GM21576 (cell line): Measurements from ENCODE around the gene ARHGAP26.
A peak's percentile ranks its signal among the peaks of the same experiment; 100 is the strongest.

ENCODE experiments used
- ATAC-seq: cut with Tn5 transposase; IDR thresholded peaks from one replicate; pipeline ENCODE4 v1.9.1; 2021; ENCODE audit warnings: mild to moderate bottlenecking, moderate library complexity; ENCODE audit not compliant: unreplicated experiment

The ARHGAP26 gene

DNA sequence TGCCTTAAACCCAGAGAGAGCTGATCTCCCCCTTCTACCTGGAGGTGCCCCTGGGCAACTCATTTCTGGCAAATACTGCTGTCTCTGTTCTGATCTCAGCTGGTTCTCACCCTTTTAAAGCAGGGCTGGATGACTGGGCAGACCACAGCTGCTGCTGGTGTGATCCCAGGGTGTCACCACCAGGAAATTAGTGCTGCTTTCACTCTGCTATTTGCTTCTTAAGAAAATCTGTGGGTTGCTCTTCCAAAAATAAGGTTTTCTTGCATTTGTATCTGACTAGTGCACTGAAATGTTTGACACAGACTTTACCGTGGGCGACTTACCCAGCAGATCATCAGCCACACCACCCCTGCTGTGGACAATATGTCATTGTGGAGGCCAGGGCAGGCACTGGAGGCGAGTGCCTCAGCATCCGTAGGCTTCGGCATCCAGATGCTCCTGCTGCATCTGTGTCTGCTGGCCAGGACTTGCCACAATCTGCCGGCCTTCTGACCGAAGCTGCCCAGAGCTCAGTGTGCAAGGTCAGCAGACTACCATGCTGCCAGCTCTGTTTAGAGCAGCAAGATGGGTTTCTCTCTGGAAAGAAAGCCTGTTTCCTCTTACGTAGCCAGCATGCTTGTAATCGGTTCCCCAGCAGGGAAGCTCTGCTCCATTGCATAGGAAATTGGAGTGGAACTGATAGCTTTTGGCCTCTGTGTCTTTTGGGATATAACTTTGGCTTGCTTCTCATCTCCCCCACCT is 13.6 kb downstream of the ARHGAP26 start:
- peak; percentile 80 for ATAC-seq

DNA sequence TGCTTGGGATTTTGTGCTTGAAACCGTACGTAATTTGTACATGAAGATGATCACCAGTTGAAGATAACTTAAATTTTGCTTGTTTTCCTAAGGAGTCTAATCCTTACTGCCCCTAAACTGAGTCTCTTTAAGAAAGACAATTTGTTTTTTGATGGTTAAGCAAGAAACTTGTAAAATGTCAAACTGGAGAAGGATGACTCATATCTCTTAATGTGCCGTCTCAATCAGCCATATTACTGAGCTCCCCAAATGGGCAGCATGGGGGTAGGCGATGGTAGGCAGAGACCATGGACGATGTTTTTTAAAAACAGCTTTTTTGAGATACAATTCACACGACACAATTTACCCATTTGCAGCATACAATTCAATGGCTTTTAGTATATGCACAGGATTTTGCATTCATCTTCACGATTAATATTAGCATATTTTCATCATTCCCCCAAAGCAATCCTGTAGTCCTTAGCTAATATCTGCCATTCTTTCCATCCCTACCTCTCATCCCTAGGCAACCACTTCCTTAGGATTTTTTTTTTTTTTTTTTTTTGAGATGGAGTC is 14.3 kb downstream of the ARHGAP26 start:
- ATAC-seq = no peak

DNA sequence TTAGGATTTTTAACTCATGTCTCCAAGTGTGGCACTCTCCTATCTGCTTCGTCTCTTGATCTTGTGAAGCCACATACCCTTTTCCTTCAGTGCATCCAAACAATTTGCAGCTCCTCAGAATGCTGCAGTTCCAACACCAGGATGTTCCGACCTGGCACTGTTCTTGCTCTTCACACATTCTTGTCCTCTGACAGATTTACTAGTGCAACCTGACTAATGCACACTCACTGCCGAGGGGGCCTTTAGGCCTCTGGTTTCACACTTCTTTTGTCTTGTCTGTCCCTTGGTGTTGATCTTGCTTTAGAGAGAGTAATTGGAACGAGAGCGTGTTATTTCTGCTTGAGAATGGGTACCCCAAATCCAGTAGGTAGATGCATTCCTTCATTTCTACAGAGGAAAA is 15.0 kb downstream of the ARHGAP26 start:
- no peak for ATAC-seq

DNA sequence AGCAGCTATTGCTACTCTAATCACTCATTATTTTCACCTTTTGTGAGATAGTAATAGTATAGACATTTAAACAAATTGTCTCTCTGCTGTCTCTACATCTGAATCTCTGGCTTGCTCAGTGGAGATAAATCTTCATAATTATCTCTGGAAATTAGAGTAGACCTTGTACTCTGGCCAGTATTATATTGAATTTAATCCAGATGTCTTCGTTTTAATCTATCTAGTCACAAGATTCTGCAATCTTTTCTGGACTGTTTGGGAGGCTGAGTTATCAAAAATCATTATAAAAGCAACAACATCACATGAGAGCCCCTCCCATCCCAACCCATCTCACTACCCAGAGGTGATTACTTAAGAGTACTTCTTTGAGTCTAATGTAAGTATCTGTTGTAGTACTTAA is 19.0 kb downstream of the ARHGAP26 start:
- no peak for ATAC-seq

DNA sequence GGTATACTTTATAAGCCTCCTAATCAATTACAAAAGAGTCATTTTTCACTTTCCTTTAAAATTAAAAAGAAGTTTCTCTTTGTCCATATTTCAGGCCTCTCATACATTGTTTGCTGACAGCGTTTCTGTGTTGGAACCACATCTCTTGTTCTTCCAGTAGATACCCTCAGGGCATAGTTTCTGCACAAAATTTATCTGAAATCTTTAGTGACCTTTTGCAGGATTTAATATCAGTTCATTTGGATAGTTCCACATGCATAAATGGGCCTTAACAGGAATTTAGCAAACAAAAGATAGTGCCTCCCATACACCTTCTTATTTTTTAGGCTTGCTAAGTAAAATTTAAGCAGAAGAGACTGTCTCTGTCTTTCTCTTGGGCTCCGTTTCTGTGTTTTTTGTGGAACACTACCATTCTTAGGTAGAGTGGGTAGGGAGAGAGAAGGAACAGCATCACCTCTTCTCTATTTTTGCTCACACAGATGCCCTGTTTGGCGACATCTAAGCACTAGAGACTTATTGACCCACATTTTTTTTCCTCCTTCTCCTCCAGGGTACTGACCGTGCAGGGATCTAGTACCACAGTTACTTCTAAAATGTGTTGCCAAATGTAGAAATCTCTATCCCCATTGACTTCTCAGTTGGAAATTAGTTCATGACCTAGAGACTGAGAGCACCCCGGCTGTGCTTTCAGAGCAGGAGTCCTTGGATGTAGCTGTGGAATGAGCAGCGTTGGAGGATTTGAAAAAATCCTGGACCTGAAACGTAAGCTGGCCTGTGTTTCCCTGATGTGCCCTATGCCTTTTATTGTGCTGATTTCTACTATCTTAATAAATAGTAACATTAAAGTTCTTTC is 22.1 kb downstream of the ARHGAP26 start:
- no peak for ATAC-seq

DNA sequence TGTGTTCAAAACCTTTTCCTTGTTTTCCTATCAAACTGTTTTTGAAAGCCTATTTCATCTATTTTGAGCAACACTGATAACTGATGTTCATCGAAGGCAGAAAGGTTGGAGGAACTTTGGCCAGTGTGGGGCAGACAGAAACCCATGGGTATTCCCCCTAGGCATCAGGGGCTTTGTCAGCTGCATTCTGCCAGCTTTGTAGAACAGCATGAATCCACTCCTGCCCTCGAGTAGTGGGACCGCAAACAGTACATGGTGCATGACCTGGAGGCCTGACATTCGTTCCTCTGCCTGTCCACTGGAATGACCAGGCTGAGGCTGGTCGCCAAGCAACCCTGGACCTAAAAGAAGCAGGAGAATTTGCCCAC is 22.7 kb downstream of the ARHGAP26 start:
- no peak for ATAC-seq

DNA sequence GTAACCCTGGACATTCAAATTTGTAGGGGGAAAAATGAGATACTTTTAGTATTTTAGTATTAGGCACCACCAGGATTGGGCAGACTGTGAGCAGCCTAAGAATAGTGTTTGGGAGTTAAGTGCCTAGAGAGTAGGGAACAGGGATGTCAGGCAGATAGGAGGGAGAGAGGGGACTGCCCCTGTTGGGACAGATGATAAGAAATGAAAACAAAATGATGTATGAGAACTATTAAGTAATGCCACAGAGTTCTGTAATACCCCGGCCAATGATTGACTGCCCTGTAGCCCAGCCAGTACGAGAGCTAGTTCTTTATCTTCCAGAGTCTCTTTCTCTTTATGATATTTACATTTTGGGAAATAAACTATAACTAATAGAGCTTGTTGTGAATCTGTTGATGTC is 24.4 kb downstream of the ARHGAP26 start:
- ATAC-seq = no peak

DNA sequence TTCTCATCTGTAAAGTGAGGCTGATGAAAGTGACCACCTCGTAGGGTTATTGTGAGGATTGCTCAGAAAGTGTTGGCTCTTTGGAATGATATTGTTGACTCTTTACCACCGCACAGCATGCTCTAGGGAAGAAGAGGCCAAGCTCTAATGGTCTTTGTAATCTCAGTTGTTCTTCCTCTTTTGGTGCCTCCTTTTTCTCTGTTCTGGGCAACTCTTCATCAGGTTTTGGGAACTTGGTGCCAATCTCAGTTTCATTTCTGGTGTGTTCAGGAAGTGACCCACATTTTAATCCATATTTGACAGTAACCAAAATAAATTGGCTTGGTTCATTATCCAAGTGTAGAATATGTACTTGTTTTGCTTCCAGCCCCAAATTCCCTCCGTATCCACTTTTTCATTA is 25.1 kb downstream of the ARHGAP26 start:
- ATAC-seq = no peak

DNA sequence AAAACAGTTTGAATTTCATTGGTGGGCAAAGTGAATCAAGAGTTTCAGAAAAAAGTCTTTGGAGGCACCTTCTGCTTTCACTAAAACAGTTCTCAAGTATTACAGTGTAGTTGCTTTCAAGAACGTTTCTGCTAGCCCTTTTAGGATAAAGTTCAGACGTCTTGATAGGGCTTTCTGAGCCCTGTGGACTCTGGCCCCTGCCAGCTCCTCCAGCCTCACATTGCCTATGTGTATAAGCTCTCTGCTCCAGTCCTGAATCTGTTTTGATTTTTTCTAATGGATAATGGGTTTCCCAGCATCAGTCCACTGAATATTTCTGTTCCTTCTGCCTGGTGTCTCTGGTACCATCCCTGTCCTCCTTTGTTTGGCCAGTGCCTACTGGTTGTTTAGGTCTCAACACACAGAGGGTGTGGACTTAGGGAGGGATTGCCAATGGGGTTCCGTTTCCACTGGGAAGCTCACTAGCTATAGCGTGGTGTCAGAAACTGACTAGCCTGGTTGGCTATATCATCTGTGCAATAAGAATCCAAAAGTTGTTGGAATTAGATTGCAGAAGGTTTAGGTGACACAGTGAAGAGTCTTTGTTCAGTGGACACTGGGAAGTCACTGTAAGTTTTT is 26.4 kb downstream of the ARHGAP26 start:
- no peak for ATAC-seq

DNA sequence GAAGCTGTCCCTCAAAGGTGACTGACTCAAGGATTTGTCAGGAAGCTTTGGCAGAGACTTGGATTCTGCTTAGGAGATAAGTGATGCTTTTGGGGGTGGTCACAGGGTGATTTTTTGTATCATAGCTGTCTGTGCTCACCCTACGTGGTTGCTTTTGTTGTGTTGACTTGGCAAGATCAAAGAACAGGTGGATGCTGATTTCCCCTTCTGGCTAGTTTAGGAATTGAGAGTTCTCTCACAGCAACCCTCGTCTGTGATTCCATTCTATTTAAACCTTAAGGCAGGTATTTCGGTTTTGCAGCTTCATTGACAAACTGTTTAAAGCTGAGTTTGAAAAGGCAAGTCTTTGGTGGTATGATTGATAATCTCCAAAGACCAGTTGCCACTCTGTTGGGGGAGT is 27.2 kb downstream of the ARHGAP26 start:
- no peak for ATAC-seq

DNA sequence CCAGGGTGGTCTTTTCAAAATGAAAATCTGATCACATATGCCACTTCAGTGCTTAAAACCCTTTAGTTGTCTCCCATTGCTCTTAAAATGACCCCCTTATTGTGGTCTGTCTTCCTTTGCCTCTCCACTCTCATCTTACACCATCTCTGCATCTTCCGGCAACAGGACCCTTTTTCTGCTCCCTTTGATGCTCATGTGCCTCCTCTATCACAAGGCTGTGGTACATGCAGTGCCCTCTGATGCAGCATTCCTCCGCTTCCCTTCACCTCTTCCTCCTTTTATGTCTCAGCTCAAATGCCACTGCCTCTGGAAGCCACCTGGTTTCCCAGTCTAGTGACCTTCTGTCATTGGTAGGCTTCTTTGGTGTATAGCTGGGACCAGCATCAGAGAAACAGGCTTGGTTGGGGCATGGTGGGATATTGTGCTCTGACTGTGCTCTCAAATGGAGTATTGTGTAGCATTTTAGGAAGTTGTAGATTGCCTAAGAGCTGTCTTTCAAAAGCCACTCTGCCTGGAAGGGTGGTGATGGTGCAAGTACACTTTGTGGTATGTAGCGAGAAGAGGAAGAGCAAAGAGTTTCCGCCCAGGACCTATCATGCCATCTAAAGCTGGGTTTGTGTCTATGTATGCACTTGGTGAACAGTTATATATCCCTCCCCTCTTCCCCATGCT is 28.1 kb downstream of the ARHGAP26 start:
- ATAC-seq = no peak

DNA sequence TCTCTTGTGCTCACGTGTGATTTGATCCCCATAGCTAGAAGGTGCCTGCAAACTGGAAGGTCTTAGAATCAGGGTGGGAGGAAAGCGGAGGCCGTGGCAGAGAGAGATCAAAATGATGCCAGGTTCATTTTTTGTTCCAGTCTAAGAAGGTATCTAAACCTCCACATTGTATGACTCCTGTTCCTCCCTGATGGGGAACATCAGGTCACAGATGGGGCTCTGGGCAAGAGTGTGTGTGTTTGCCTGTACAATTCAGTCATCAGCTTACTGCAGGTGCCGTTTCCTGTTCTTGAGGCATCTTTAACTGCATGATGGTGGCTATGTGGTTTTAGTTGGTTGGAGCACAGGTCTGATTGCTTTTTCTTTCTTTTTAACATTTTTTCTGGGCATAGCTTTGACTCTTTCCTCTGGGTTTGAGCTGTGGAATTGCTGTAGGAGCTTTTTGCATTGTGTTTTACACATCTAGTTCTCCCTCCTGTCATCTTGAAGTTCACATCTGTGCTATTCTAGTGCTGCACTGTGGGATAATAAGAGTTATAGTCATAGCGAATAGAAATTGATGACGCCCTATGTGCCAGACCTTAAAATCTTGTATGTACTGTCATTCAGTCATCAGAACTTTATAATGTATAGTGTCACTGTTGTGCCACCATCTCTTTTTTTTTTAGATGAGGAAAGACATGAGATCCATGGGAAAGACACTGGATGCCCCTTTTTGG is 30.8 kb downstream of the ARHGAP26 start:
- ATAC-seq = peak; percentile 94

DNA sequence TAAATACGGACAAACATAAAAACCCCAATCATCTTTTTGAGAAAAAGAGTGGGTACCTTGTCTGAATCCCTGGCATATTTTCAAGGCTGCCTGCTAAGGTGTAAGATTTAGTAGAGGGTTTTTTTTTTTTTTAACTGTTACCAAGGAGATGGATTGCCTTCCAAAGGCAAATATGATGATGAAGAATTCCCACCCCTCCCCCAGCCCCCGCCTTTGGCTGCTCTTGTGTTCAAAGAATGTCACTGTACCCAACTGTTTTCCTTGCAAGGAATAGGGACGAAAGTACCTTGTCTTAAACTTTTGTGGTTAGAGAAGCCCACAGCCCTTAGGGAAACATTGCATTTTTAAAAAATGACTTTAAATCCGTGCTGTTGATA is 31.3 kb downstream of the ARHGAP26 start:
- ATAC-seq = no peak

DNA sequence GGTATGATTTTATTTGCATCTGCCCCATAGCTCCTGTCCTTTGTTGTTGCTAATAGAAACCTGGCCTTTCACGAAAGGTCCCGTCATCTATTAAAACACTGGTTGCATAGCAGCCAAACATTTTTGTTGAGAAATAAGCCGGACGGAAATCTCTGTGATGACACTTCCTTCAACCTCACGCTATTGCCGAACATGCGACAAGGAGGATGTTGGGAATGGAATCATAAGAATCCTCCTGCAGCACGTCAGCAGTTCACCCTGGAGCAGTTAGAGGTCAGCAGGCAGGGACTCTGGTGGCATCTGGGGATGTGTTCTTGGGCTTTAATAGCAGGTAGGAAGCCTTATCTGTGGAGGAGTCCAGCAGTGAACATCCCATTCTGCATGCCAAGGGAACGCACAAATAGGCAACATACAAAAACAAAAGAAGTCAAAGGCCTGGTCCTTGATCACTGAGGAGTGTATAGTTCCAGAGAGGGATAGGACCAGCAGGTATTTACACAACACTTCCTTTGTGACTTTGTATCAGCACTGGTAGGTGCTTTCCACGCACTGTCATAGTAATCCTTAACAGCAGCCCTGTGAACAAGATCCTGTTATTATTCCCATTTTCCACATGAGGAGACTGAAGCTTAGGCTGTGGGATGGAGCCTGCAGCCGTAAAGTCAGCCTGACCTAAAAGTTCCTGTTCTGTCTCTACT is 33.4 kb downstream of the ARHGAP26 start:
- ATAC-seq = no peak

DNA sequence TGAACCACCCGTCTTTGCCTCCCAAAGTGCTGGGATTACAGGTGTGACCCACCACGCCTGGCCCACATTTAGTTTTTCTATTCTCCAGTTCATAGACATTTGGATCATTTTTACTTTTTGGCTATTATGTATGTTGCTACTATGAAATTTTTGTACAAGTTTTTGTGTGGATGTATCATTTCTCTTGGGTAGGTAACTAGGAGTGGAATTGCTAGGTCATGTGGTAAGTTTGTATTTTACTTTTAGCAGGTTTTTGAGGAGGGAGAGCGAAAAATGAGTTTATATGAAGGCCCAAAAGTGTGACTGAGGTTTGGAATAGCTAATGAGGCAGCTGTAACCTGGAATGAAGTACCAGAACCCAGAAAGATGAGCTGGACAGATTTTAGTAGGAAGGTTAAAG is 35.2 kb downstream of the ARHGAP26 start:
- ATAC-seq = no peak

DNA sequence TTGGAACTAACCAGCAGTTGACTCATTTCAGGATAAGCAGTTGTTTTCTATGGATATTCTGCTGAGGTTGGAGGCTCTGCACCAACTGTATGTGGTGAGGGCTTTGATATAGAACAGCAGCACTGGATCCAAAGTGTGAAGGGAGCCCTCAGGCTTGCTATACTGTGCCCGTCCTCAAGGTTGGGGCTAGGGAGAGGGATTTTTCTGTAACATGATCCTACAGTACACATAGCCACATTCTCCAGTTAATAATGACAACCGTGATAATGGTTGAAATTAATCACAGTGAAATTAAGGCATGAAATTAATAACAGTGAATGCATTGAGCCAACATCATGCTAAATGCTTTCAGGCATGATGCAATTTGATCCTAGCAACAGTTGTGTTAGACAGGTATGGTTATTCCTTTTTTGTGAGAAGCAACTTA is 36.7 kb downstream of the ARHGAP26 start:
- no peak for ATAC-seq

DNA sequence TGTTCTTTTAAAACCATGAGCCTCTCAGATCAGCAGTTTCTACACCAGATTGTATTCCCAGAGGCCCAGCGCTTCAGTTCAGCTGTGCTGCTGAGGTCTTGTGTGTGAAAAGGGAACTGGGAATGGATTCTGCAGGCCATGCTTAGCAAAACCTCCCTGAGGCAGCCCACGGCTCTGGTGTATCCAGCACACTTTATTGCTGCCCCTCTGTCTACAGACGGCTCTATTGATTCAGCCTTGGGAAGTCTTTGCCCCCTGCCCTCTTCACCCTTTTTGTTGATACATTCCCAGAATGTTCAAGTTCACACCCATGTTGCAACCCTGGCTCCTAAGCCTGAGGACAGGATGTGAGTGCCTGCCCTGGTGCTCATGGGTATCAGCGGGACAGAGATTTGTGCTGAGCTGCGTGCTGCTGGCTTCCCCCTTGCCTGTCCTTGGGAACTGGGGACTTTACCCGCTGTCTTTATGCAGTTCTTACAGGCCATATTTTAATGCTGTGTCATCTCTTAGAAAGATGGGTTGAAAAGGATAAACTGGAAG is 37.3 kb downstream of the ARHGAP26 start:
- ATAC-seq = peak; percentile 51

DNA sequence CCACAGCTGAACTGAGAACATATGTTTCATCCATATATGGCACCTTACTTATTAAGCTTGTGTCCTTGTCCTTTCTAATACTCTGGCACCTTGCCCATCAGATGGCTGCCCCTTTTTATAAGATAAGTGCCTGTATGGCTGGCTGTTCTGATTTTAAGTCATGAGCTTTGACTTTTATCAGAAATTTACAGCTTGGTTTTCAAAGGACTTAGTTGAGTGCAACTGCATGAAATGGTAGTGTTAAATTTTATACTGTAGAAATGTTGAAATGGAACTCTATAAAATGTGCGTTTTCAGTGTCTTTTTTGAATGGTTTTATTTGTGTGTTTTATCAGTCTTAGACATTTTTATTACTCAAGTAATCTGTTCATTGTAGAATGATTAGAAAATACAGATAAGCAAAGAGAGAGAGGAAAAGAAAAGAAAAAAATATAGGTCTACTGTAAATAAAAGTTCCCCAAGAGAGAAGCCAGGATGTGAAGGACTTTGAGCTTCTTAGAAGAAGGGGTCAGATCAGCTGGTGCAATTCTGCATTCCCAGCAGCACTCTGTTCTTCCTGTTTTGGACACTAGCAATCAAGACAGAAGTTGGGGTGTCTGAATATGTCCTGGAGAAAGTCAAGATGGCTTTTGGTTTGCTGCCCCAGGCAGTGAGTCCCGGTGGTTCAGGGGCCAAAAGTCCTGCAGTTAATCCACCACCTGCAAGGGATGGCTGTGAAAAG is 38.9 kb downstream of the ARHGAP26 start:
- no peak for ATAC-seq

DNA sequence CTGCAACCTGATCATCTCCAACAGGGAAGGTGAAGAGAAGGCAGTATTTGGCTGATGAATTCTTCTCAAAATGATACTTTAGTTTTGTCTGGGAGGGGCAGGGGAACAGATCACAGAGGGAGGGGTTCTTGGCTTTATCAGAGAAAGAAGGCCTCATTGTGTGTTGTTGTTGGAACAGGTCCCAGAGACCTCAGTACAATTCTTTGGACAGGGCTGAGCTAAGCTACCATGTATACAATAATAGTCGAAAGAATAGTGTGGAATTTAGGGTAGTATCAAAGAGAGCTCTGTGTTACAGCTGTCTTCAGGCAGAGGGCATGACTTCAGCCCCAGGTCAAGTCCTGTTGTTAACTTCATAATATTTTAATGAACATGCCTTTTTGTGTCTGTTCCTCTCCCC is 39.9 kb downstream of the ARHGAP26 start:
- ATAC-seq = no peak
